SU-DHL-6 (cell line): ENCODE data around the gene OGDH.

Experiments used
- H2AFZ ChIP-seq: fragments of 200-600 bp; sonication (generic); 2 replicates; pipeline ENCODE4 v1.6.1; 2014; ENCODE audit warnings: low read depth, mild to moderate bottlenecking, moderate library complexity, mixed read lengths, antibody characterized with exemption, low read length; ENCODE audit not compliant: severe bottlenecking
- H3F3A ChIP-seq: fragments of 200-600 bp; shearing (Covaris generic); 2 replicates; pipeline ENCODE4 v1.6.0; 2016; ENCODE audit warnings: antibody characterized with exemption, mild to moderate bottlenecking; ENCODE audit not compliant: insufficient read depth
- H3K27ac ChIP-seq: fragments of 200-600 bp; sonication (generic); 2 replicates; pipeline ENCODE4 v1.5.1; 2016; ENCODE audit warnings: low read depth, mild to moderate bottlenecking, low read length, moderate library complexity, mixed read lengths
- H3K27me3 ChIP-seq: fragments of 200-600 bp; sonication (generic), shearing (Covaris generic); 2 replicates; pipeline ENCODE4 v1.6.0; 2014; ENCODE audit warnings: mild to moderate bottlenecking, low read length
- H3K36me3 ChIP-seq: fragments of 200-600 bp; sonication (generic); 2 replicates; pipeline ENCODE4 v1.6.1; 2014; ENCODE audit warnings: mild to moderate bottlenecking, low read length, mixed read lengths
- H3K4me2 ChIP-seq: fragments of 300-600, 200-600 bp; shearing (Covaris generic), sonication (generic); 2 replicates; pipeline ENCODE4 v1.6.0; 2014; ENCODE audit warnings: low read length, low read depth, mild to moderate bottlenecking; ENCODE audit not compliant: poor library complexity, severe bottlenecking
- H3K4me3 ChIP-seq: fragments of 200-600 bp; sonication (generic); 2 replicates; pipeline ENCODE4 v1.5.1; 2014; ENCODE audit warnings: antibody characterized with exemption, low read length, mild to moderate bottlenecking, mixed read lengths; ENCODE audit not compliant: insufficient read depth, poor library complexity, severe bottlenecking
- H3K79me2 ChIP-seq: fragments of 200-600 bp; sonication (generic); 2 replicates; pipeline ENCODE4 v1.6.1; 2014; ENCODE audit warnings: mild to moderate bottlenecking, low read length, moderate library complexity; ENCODE audit not compliant: insufficient read depth
- H3K9ac ChIP-seq: fragments of 200-600 bp; sonication (generic); 2 replicates; pipeline ENCODE4 v1.7.0; 2014; ENCODE audit warnings: mild to moderate bottlenecking, low read length
- H3K9me2 ChIP-seq: fragments of 200-600 bp; sonication (generic); replicated peaks from 2 replicates; pipeline ENCODE4 v1.6.1; 2014; ENCODE audit warnings: low read length; ENCODE audit not compliant: insufficient read depth
- H3K9me3 ChIP-seq: fragments of 200-600 bp; sonication (generic); 2 replicates; pipeline ENCODE4 v1.6.1; 2014; ENCODE audit warnings: low read length, mixed read lengths; ENCODE audit not compliant: insufficient read depth
- H4K20me1 ChIP-seq: fragments of 200-600 bp; sonication (generic); 2 replicates; pipeline ENCODE4 v1.6.1; 2014; ENCODE audit warnings: low read depth, mild to moderate bottlenecking, antibody characterized with exemption, low read length, moderate library complexity, mixed read lengths
- EZH2phosphoT487 ChIP-seq: fragments of 200-600 bp; sonication (generic), shearing (Covaris generic); conservative IDR thresholded peaks from 2 replicates; pipeline ENCODE4 v1.6.1; 2018; ENCODE audit warnings: mild to moderate bottlenecking, antibody characterized with exemption, low read length, moderate library complexity, mixed read lengths
- TF ChIP-seq, protein P1 (sequence below): fragments of 200-600 bp; sonication (generic); IDR thresholded peaks from one replicate; pipeline ENCODE4 v1.5.1; 2017; ENCODE audit warnings: antibody characterized with exemption, mild to moderate bottlenecking, low read length, moderate library complexity; ENCODE audit not compliant: insufficient read depth, poor library complexity, severe bottlenecking

Gene OGDH

DNA sequence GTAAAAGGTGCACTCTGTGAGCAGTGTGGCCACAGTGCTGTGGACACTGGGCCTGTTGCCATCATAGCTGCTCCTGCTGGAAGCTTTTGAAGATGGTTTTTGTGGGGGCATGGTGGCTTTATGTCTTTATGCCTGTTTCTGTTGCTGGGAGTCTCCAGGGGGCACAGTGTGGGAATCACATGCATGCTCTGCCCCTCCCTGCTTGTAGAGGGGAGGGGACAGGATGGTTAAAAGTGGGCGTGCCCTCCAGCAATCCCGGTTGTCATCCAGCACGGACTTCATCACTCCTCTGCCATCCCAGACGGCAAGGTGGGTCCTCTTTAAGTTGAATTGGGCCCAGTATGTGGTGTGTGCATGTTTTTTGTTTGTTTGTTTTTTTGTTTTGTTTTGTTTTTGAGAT is 20.2 kb downstream of the OGDH start:
- Histone ChIP-seq H3K27ac (no peak overlapping the region), H4K20me1 (peaks cover 4% of the 10 kb centered on the region; the same call in 1 of the 2 replicates), H3K27me3 (no peaks in the 10 kb centered on the region), H3K9me2 (no peaks in the 10 kb centered on the region), H3F3A (no peaks in the 10 kb centered on the region), H3K9ac (no peak overlapping the region), H3K36me3 (peaks cover 10% of the 10 kb centered on the region; the same call in 1 of the 2 replicates), H3K79me2 (peaks cover 45% of the 10 kb centered on the region), H2AFZ (no peak overlapping the region), H3K9me3 (no peaks in the 10 kb centered on the region), H3K4me3 (no peak overlapping the region), H3K4me2 (no peak overlapping the region)
- TF ChIP-seq, protein P1, sequence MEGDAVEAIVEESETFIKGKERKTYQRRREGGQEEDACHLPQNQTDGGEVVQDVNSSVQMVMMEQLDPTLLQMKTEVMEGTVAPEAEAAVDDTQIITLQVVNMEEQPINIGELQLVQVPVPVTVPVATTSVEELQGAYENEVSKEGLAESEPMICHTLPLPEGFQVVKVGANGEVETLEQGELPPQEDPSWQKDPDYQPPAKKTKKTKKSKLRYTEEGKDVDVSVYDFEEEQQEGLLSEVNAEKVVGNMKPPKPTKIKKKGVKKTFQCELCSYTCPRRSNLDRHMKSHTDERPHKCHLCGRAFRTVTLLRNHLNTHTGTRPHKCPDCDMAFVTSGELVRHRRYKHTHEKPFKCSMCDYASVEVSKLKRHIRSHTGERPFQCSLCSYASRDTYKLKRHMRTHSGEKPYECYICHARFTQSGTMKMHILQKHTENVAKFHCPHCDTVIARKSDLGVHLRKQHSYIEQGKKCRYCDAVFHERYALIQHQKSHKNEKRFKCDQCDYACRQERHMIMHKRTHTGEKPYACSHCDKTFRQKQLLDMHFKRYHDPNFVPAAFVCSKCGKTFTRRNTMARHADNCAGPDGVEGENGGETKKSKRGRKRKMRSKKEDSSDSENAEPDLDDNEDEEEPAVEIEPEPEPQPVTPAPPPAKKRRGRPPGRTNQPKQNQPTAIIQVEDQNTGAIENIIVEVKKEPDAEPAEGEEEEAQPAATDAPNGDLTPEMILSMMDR, result no peak
- TF ChIP-seq EZH2phosphoT487, result no peak

DNA sequence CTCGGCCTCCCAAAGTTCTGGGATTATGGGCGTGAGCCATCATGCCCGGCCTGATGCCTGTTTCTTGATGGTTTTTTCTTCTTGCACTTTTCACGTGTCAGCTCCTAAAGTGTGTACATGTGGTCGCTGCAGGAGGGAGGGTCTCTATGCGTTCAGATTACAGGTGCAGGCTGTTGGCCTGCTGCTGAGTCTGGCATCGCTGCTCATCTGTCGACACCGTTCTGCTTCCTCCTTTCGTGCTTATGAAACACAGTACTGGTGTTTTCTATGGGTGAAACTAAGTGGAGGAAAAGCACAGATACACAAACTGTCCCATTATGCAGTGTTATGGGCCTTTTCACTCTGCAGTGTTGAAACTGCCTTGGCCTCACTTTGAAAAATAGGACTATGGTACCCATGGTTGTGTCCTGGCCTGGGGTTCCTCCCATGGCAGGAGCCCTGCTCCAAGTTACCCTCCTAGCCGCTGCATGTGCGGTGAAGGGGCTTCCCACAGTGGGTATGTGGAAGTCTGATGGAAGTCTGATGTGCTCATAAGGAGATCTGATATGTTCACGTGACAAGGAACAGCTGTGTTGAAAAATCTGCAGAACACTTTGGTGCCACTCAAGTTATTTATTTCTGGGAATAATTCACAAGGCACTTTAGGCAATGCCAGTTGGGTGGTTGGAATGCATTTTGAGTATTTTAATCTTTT is 23.5 kb downstream of the OGDH start:
- Histone ChIP-seq H3K9me2 (no peaks in the 10 kb centered on the region), H3K9ac (no peak overlapping the region), H3K27ac (no peak overlapping the region), H3K27me3 (no peaks in the 10 kb centered on the region), H4K20me1 (no peaks in the 10 kb centered on the region), H2AFZ (no peak overlapping the region), H3F3A (no peaks in the 10 kb centered on the region), H3K79me2 (peaks cover 11% of the 10 kb centered on the region), H3K4me2 (no peak overlapping the region), H3K36me3 (peaks cover 5% of the 10 kb centered on the region; the same call in 1 of the 2 replicates), H3K9me3 (no peaks in the 10 kb centered on the region), H3K4me3 (no peak overlapping the region)
- TF ChIP-seq, protein P1, result no peak
- TF ChIP-seq EZH2phosphoT487, result no peak

DNA sequence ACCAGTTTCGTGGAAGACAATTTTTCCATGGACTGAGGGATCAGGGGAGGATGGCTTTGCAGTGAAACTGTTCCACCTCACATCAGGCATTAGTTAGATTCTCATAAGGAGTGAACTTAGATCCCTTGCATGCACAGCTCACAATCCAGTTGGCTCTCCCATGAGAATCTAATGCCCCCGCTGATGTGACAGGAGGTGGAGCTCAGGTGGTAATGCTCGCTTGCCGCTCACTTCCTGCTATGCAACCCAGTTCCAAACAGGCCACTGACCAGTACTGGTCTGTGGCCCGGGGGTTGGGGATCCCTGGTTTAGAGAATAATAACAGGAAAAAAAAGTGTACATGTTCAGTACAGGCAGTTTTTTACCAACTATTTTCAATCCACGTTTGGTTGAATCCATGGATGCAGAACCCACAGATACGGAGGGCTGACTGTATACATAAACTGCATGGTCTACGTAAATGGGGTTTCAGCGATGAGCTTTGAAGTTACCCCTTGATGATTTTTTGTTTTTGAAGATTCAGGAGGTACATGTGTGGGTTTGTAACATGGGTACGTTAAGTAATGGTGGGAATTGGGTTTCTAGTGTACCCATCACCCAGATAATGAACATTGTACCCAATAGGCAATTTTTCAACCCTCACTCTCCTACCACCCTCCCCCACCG is 24.5 kb downstream of the OGDH start:
- no peak overlapping the region for H3K4me3 ChIP-seq
- no peak overlapping the region for H3K4me2 ChIP-seq
- H3K79me2 ChIP-seq, result peaks cover 2% of the 10 kb centered on the region; the same call in 1 of the 2 replicates
- no peak overlapping the region for H2AFZ ChIP-seq
- no peaks in the 10 kb centered on the region for H4K20me1 ChIP-seq
- no peaks in the 10 kb centered on the region for H3K9me2 ChIP-seq
- no peak overlapping the region for H3K9ac ChIP-seq
- no peaks in the 10 kb centered on the region for H3F3A ChIP-seq
- no peaks in the 10 kb centered on the region for H3K9me3 ChIP-seq
- H3K36me3 ChIP-seq, result no peaks in the 10 kb centered on the region
- no peaks in the 10 kb centered on the region for H3K27me3 ChIP-seq
- no peak overlapping the region for H3K27ac ChIP-seq
- no peak for TF ChIP-seq EZH2phosphoT487
- TF ChIP-seq, protein P1, result no peak
